ENCODE measurements around the gene CIDEA. TPM values are rescaled to one million over a fixed set of nuclear protein-coding genes. Genes with fewer than 3 reads are reported as not detected.
A peak's percentile ranks its signal among the peaks of the same experiment; 100 is the strongest.

Gene CIDEA
- total and polyA plus RNA-seq, 9 of the 15 experiments (the other 6 are each of a cell fraction or from before 2014, with no cell fraction given): not detected

DNA sequence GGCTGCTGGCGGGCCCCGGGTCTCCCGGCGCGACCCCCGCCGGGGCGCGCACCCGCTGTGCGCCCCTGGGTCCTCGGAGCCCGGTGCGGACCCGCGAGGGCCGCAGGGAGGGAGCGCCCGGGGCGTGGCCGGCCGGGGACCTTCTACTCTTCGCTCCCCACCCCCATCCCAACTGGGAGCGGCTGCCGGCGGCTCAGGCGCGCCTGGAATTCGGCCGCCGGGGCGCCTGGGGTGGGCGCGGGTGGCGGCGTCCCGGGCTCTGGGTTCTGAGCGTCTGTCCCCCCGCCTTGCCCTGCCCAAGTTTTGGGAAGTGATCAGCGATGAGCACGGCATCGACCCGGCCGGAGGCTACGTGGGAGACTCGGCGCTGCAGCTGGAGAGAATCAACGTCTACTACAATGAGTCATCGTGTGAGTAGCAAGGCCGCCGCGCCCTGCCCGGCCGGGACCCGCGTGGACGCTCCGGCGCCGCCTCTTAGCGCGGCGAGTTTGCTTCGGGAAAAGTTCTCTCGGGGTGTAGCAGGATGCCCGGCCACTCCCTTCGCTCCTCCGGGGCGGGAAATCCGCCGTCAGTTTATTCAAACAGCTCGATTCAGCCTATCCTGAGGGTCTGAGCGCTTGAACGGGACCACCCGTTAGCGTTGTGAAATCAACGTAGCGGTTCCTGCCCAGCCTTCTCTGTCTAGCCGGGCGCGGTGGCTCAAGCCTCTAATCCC is 54.4 kb downstream of the CIDEA start (continued):
- TF ChIP-seq, protein P1, sequence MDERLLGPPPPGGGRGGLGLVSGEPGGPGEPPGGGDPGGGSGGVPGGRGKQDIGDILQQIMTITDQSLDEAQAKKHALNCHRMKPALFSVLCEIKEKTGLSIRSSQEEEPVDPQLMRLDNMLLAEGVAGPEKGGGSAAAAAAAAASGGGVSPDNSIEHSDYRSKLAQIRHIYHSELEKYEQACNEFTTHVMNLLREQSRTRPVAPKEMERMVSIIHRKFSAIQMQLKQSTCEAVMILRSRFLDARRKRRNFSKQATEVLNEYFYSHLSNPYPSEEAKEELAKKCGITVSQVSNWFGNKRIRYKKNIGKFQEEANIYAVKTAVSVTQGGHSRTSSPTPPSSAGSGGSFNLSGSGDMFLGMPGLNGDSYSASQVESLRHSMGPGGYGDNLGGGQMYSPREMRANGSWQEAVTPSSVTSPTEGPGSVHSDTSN (CRISPR knock-in tag; IDR thresholded peaks at IDR 0.05; ENCODE audit: low read depth): no peak
- TF ChIP-seq, protein P1 (tag; conservative IDR thresholded peaks at IDR 0.05; ENCODE audit: low read depth): no peak
- peak; percentile 73 for TF ChIP-seq CEBPB (tag; IDR thresholded peaks at IDR 0.05)
- no peak; the same call in 1 of the 2 replicates for TF ChIP-seq STAG1 (CRISPR knock-in tag; IDR thresholded peaks at IDR 0.05; ENCODE audit: borderline replicate concordance)
- TF ChIP-seq, protein P2, sequence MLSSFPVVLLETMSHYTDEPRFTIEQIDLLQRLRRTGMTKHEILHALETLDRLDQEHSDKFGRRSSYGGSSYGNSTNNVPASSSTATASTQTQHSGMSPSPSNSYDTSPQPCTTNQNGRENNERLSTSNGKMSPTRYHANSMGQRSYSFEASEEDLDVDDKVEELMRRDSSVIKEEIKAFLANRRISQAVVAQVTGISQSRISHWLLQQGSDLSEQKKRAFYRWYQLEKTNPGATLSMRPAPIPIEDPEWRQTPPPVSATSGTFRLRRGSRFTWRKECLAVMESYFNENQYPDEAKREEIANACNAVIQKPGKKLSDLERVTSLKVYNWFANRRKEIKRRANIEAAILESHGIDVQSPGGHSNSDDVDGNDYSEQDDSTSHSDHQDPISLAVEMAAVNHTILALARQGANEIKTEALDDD (IDR thresholded peaks at IDR 0.05): no peak
- peak; percentile 84 to 90 for TF ChIP-seq E2F6 (IDR thresholded peaks at IDR 0.05; ENCODE audit: borderline replicate concordance in 1 of 2, extremely low read depth in 1 of 2, insufficient read depth in 1 of 2, insufficient read length in 1 of 2, low read depth in 1 of 2, low read length in 1 of 2, poor library complexity in 1 of 2, severe bottlenecking in 1 of 2)
- TF ChIP-seq NONO (IDR thresholded peaks at IDR 0.05; ENCODE audit: low read depth in 2 of 2, low read length in 1 of 2): peak; percentile 14 to 61; a peak in 3 of 4 replicates
- no peak for TF ChIP-seq MBD2 (IDR thresholded peaks at IDR 0.05; ENCODE audit: borderline replicate concordance, low read depth)
- no peak for TF ChIP-seq HLTF (IDR thresholded peaks at IDR 0.05)
- TF ChIP-seq, protein P3, sequence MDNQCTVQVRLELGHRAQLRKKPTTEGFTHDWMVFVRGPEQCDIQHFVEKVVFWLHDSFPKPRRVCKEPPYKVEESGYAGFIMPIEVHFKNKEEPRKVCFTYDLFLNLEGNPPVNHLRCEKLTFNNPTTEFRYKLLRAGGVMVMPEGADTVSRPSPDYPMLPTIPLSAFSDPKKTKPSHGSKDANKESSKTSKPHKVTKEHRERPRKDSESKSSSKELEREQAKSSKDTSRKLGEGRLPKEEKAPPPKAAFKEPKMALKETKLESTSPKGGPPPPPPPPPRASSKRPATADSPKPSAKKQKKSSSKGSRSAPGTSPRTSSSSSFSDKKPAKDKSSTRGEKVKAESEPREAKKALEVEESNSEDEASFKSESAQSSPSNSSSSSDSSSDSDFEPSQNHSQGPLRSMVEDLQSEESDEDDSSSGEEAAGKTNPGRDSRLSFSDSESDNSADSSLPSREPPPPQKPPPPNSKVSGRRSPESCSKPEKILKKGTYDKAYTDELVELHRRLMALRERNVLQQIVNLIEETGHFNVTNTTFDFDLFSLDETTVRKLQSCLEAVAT (IDR thresholded peaks at IDR 0.05): peak in 1 of 2 experiments; percentile 52; a peak in 2 of 4 replicates
- TF ChIP-seq POLR2H (tag; IDR thresholded peaks at IDR 0.05; ENCODE audit: low read depth): no peak; the same call in 1 of the 2 replicates
- TF ChIP-seq CCNT2 (IDR thresholded peaks at IDR 0.05; ENCODE audit: borderline replicate concordance, extremely low read depth, insufficient read length, low read depth, low read length): peak; percentile 21
- TF ChIP-seq SRSF3 (IDR thresholded peaks at IDR 0.05; ENCODE audit: insufficient read depth, low read length): no peak
- no peak for TF ChIP-seq USF1 (CRISPR knock-in tag; IDR thresholded peaks at IDR 0.05)
- peak; percentile 56 for TF ChIP-seq ARID1B (IDR thresholded peaks at IDR 0.05)
- TF ChIP-seq ZKSCAN1 (IDR thresholded peaks at IDR 0.05; ENCODE audit: low read depth, low read length): no peak
- TF ChIP-seq BCOR (IDR thresholded peaks at IDR 0.05): peak; percentile 30; the same call in 1 of the 2 replicates
- no peak for TF ChIP-seq XRCC3 (IDR thresholded peaks at IDR 0.05)
- no peak for TF ChIP-seq SMARCC2 (IDR thresholded peaks at IDR 0.05; ENCODE audit: low read depth)
- no peak for TF ChIP-seq DNMT1 (IDR thresholded peaks at IDR 0.05)
- no peak for TF ChIP-seq ILK (tag; IDR thresholded peaks at IDR 0.05; ENCODE audit: borderline replicate concordance, low read depth)

Measured in K562 (cell line).